Kasumi-1 (cell line): Measurements from ENCODE around the gene TMEM150A.
"Not testable (repeated sequence)": the region's sequence is repeated elsewhere in the genome, so short reads cannot be mapped to it uniquely, and the experiment has no call there.

Source experiments
- DNase-seq, 2 experiments: peaks; one replicate each; lab custom pipeline; 2025; lab: John Stamatoyannopoulos, UW

TMEM150A gene, protein sequence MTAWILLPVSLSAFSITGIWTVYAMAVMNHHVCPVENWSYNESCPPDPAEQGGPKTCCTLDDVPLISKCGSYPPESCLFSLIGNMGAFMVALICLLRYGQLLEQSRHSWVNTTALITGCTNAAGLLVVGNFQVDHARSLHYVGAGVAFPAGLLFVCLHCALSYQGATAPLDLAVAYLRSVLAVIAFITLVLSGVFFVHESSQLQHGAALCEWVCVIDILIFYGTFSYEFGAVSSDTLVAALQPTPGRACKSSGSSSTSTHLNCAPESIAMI

DNA sequence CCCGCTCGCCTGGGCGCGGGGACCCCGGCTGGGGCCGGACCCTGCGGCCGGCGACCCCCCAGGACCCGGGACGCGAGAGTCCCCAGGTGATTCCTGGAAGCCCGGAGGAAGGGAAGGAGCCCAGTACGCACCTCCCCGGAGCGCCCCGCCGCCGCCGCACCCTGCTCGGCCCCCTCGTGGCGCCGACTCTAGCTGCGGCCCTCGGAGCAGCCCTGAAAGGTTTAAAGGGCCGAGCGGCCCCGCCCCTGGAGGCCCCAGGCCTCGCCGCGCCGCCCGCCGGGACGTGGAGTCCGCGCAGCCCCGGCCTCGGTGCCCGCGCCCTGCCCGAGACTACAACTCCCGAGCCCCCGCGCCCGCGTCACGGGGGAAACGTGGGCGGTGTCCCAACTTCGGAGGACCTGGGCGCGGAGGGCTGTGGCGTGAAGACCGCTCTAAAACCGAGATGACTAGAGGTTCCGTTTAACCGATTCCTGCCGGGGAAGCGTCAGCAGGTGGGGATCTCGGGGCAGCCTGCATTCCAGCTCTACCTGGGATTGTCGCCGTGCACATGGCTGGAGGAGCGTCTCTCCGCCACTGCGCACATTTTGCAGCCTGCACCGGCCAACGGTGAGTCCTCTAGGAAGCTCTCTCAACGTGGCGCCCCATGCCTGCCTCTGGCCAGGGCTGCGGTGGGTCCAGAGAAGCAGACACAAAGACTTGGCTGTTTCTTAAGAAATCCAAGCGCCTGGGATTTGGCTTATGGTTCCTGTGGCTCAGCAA is at the start of gene TMEM150A:
TMEM150A (minus strand) TSS at position 223 of the 759 bp plus-strand sequence. CDS start 750 bp downstream, outside the sequence.
- peak; percentile 86 to 87 for DNase-seq

DNA sequence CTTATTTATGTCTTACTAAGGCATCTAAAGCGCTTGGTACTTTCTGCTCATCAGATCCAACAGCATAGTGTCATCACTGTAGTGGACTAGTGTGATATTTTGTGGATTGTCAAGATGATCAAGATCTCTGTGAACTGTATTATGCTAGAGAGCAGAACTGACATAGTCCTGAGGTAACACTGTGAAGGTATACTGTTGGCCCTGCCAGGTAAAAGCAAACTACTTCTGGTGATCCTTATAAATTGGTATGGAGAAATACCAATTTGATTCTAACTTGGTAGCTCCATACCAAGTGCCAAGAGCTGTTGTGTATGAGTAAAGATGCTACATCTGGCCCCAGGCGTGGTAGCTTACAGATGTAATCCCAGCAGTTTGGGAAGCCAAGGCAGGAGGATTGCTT is 49.6 kb upstream of the TMEM150A start:
- no peak for DNase-seq

DNA sequence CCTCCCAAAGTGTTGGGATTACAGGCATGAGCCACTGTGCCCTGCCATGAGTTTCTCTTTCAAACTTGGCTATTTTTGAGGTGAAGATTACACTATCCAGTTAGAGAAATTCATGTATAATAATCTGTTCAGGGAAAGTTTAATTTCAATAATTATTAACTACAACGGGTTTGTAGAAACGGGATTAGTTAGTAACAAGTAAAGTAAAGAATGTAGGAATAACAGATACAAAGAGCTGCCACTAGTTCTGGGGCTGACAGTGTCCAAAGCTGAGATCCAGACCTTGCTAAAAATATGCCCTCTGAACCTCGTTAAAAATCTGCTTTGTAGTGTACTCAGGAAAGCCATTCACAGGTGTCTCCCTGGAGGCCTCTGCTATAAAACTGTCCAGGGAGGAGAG is 48.6 kb upstream of the TMEM150A start:
- DNase-seq: no peak

DNA sequence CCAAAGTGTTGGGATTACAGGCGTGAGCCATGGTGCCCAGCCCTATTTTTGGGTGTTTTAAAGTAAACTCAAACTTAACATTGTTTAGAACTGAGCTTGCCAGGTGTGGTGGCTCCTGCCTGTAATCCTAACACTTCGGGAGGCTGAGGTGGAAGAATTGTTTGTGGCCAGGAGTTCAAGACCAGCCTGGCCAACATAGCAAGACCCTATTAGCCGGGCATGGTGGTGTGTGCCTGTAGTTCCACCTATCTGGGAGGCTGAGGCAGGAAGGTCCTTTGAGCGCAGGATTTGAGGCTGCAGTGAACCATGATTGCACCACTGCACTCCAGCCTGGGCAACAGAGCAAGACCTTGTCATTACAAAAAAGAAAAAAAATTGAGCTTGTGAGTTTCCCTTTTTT is 48.0 kb upstream of the TMEM150A start:
- no peak for DNase-seq

DNA sequence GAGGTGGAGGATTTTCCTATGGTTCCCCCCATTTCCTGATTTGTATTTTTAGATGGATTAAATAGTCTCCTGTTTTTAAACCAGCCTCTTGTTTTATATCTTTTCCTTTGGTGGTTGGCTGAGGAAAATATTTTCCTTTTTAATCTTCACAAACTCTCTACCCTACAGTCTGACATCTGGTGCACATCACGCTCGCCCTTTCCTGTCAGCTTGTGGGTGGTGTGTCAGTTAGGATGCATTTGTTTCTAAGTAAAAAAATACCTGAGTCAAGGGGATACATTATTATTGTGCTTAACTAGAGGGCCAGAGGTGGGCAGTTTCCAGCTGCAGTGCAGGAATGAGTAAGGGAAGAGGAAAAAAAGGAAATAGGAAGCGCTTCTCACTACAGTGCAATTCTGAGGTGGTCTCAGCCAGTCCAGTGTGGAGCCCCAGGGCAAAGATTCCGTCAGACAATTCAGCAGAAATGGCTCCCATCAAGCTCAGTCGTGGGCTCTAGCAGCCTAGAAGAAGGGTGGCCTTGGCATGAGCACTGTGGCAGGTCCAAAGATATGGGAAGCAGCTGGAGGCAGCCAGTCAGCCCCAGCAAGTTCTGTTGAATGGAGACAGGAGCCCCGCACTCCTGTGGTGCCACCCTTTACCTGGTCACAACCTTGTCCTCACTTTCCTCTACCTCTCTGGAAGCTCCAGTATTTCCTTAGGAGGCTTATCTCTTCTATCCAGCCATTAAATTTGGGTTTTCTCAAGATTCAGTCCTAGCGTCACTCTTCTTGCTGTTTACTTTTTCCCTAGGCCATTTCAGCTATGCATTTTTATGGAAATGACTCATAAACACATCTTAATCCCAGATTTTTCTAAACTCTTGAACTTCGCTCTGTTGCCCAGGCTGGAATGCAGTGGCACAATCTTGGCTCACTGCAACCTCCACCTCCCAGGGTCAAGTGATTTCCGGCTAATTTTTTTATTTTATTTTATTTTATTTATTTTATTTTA is 47.0 kb upstream of the TMEM150A start:
- no peak for DNase-seq

DNA sequence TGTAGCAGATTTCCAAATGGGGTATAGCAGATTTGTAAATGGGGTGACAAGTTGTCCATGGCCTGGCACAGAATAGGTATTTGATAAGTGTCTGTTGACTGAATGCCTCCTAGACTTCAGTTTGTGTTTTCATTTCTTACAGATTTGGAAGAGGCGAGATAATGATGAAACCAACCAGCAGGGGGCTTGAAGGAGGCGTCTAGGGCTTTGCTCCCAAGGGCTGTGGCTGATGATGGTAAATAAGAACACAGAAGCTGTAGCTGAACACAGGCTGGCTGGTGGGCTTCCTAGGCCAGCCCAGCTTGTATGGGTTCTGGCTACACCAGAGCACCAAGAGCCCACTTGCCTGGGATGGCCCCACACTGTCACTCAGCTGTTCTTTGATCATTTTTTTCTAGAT is 46.1 kb upstream of the TMEM150A start:
- peak; percentile 42 to 71 for DNase-seq

DNA sequence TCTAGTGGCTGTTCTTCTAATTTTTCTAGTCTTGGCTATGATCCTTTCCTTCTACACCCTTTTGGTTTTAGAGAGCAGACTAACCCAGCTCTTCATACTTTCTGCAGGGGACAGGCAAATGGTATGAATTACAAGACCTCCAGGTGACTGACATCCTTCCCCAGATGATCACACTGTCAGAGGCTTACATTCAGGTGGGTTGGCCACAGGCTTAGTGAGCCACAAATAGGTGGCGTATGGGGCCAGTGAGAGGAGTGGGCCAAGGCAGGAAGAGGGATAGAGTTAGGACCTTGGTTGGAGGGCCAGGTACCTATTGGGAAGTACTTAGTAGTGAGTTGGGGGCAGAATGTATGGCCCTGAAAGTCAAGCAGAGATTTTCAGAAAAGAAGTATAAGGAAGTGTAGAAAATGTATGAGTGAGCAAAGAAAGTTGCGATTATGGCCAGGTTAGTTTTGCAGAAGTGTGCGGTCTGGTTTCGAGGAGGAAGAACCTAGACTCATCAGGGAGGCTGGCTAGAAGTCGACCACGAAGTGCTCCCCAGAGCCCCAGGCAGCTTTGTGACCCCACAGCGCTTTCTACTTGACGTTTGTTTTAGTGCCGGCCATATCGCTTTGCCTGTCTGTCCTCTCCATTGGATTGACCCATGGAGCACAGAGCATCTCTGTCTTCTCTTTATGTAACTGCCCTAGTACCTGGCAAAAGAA is 45.5 kb upstream of the TMEM150A start:
- DNase-seq: no peak

DNA sequence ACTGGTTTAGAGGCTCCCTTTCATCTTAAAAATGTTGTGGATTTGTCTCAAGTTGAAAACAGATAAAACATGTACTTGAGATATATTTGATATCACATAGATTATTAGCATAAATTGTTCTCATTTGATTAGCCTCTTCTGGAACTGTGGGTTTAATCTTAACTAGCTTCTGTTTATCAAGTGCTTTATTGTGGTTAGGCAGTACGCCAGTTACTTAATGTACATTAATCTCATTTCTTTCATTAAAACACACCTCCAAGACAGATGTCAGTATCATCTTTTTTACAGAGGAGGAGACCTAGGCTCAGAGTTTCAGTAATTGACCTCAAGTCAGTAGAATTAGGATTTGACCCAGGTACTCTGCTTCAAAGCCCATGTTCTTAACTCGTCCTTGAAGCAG is 43.7 kb upstream of the TMEM150A start:
- no peak for DNase-seq

DNA sequence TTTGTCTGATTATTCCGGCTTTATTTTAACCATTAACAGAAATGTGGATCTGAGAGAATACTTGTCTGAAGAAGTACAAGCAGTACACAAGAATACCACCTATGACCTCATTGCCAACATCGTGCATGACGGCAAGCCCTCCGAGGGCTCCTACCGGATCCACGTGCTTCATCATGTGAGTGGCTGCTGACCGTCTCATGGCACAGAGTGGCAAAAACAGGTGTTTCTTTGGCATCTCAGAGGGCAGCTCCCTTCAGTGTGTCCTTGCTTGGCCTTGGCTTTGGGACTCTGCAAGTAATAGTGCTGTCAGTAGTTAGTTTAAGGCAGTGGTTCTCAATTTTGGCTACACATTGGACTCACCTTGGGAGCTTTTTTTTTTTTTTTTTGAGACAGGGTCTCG is 42.4 kb upstream of the TMEM150A start:
- no peak for DNase-seq

DNA sequence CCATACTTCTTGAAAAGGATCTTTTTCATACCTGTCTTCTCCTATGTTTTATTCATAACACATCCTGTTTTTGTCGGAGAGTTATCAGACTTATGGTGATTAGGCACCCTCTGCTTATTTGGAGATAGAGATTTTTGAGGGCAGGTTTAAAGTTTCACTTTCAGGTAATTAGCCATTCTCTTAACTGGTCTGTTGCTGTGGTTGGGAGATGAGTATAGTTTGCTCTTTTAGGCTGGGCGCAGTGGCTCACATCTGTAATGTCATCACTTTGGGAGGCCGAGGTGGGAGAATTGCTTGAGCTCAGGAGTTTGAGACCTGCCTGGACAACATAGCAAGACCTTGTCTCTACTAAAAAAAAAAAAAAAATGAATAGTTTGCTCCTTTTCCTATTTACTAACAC is 40.2 kb upstream of the TMEM150A start:
- no peak for DNase-seq

DNA sequence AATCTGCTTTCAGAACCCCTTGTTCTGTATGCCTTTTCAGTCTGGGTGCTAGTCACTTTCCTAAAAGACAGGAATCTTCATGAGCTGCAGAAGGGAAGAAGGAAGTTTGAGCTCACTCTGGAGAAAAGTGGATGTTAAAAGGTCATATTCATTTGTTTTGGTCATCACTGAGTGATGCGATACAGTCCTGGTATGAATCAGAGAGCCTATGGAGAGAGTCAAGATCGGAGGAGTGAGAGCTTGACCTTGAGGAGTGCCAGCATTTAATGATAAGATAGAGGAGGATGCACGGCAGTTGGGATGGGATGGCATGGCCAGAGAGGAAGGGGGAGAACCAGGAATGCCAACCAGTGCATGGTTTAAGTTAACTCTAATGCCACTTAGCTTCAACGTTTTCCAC is 33.1 kb upstream of the TMEM150A start:
- no peak for DNase-seq

DNA sequence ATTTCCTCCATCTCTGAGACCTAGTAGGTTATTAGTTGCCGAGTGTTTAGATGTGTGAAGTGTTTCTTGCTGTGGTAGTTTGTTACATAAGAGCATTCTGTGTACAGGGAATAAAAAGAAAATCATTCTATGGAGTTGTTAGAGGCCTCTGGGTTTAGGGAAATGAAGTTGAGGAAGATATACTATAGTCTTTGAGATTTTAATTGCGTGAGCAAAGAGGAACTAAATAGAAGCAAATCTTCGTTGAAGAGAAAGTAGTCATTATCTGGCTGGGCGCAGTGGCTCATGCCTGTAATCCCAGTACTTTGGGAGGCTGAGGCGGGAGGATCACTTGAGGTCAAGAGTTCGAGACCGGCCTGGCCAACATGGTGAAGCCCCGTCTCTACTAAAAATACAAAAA is 32.5 kb upstream of the TMEM150A start:
- DNase-seq: no peak

DNA sequence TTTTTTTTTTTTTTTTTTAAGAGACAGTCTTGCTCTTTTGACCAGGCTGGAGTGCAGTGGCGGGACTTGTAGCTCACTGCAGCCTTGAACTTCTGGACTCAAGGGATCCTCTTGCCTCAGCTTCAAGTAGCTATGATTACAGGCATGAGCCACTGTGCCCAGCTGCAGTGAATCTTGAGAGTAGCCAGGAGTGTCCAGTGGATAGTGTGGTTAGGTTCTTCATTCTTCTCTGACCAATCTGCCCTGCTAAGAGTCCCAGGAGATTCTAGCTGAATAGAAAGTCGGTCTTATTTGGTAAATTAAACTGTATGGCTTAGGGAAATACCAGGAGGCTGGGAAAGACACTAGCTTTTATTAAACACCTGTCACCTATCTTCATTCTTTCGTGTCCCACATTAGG is 28.8 kb upstream of the TMEM150A start:
- DNase-seq: no peak

DNA sequence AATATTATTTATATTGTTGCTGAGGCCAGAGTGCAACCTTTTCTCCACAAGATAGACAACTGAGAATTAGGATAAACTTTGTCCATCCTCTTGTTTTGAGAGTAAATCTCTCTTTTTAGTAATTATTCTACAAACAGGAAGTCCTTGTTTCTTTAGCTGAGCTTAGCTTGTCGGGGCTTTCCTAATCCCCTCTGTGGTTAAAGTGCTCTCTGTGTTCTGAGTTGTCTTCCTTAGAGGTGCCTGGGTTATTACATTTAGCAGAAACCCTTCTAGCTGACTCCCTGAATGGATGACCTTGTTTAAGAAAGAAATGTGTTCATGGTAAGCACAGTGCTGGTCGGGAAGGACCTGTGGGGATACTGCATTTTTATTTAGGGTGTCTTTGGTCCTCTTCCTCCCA is 26.2 kb upstream of the TMEM150A start:
- peak; percentile 14 to 24 for DNase-seq

DNA sequence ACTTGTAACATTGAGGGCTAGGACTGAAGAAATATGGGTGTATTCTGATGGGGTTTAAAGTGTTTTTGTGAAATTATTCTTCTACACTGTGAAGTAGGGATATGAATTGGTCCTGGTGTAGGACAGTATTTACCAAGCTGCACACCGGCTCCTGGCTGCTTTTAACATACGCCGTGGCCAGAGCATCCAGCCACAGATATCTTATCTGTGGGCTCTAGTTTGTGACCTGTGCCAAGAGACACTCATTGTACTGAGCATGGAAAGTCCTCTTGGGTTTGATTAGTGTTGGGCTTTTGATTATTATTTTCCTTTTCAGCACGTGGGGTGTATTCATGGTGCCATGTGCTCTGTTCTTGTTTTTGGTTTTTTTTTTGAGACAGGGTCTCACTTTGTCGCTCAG is 21.5 kb upstream of the TMEM150A start:
- DNase-seq: no peak

DNA sequence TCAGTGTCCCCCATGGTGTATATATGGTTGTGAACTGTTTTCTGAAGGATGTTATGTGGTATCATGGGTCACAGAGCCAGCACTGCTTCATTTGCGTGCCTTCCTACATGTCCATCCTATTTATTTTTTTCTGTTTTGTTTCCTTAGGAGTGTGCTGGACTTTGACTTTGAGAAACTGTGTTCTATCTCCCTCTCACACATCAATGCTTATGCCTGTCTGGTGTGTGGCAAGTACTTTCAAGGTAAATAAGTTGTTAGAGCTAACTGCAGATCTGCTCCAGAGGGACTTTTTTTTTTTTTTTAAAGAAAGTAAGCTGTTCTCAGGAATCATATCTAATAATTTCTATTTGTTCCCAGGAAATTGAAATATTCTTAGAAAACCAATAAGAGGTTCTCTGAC is 18.8 kb upstream of the TMEM150A start:
- no peak for DNase-seq

DNA sequence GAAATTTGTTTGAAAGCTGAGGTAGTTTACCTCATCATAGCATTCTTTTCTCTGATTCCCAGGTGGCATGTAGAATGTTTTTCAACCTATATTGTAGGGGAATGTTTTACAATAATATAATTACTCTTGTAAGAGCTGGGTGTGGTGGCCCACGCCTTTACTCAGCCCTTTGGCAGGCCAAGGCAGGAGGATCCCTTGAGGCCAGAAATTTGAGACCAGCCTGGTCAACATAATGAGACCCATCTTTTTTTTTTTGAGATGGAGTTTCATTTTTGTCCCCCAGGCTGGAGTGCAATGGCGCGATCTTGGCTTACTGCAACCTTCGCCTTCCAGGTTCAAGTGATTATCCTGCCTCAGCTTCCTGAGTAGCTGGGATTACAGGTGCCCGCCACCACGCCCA is 17.1 kb upstream of the TMEM150A start:
- no peak for DNase-seq

DNA sequence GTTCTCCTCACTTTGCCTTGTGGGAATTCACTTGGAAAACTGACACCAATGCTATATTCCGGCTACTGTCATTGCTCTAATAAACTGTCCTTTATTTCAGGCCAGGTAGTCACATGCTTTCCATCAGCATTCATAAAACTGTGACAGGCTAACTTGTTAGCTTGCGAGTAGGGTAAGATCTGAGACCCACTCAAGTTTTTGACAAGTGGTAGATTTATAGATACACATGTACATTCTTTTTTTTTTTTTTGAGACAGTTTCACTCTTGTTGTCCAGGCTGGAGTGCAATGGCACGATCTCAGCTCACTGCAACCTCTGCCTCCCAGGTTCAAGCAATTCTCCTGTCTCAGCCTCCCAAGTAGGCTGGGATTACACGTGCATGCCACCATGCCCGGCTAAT is 15.2 kb upstream of the TMEM150A start:
- DNase-seq: not testable (repeated sequence)

DNA sequence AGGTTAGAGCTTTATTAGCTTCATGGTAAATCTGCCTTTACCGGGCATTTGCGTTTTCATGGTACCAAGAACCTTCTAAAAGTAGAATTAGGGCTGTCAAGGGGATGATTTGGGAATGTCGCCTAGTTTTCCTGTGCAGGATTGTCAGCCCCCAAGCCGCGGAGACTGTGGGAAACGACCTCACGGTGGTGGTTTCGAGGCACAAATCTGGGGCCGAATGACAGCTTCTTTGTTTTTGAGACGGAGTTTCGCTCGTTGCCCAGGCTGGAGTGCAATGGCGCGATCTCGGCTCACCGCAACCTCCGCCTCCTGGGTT is 12.9 kb upstream of the TMEM150A start:
- DNase-seq: no peak

DNA sequence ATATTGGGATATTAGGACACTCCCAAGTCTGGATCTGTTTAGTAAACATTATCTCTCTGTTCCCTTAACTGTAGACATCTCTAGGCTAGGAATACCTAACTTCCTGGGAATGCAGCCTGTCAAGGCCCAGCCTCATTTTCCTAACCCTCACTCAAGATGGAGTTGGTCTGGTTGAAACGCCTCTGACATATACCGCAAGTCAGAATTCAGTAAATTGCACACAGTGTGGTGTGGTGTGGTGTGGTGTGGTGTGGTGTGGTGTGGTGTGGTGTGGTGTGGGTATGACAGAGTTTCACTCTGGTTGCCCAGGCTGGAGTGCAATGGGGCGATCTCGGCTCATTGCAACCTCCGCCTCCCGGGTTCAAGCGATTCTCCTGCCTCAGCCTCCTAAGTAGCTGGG is 12.3 kb upstream of the TMEM150A start:
- not testable (repeated sequence) for DNase-seq

DNA sequence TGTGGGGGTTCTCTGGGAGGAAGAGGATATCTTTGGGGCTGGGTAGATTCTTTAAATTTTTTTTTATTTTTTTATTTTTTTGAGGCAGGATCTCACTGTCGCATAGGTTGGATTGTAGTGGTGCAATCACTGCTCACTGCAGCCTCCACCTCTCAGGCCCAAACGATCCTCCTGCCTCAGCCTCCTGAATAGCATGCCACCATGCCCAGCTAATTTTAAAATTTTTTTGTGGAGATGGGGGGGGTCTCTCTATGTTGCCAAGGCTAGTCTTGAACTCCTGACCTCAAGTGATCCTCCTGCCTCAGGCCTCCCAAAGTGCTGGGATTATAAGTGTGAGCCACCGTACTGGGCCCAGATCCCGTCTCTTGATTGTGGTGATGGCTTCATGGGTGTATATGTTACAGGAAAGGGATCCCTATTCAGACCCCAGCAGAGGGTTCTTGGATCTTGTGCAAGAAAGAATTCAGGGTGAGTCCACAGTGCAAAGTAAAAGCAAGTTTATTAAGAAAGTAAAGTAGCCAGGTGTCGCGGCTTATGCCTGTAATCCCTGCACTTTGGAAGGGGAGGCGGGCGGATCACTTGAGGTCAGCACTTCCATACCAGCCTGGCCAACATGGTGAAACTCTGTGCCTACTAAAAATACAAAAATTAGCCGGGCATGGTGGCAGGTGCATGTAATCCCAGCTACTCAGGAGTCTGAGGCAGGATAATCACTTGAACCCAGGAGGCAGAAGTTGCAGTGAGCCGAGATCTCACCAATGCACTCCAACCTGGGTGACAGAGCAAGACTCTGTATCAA is 11.4 kb upstream of the TMEM150A start:
- no peak for DNase-seq
